Natural killer cell (primary cell): ENCODE data around the gene PHF14. TPM values are rescaled to one million over a fixed set of nuclear protein-coding genes. Genes with fewer than 3 reads are reported as not detected.

Source experiments
- ATAC-seq, 3 donors: fragments of 150-1000 bp in 2 of 3; fragments of 200-7000 bp in 1 of 3; cut with Tn5 transposase; 1 replicate in 1 of 3; 2 replicates in 2 of 3; pipeline ENCODE4 v1.10.0; 2021; ENCODE audit warnings: mild to moderate bottlenecking in 2 of 3, moderate library complexity in 2 of 3
- DNase-seq, 2 donors: peaks; one replicate each; pipeline versions ENCODE4 v3.0.0 to v3.0.0-alpha.2; 2013 to 2021; ENCODE audit warnings: mixed read lengths in 1 of 2
- H3K27ac ChIP-seq: one replicate; pipeline ENCODE4 v1.5.1; 2013; ENCODE audit warnings: mild to moderate bottlenecking, low read length
- H3K27me3 ChIP-seq: one replicate; pipeline ENCODE4 v1.6.1; 2013; ENCODE audit warnings: low read length; ENCODE audit not compliant: control insufficient read depth, insufficient read depth
- H3K36me3 ChIP-seq: one replicate; pipeline ENCODE4 v1.6.1; 2013; ENCODE audit warnings: low read length; ENCODE audit not compliant: control insufficient read depth, insufficient read depth
- H3K4me1 ChIP-seq: one replicate; pipeline ENCODE4 v1.6.1; 2013; ENCODE audit warnings: low read length; ENCODE audit not compliant: control insufficient read depth, insufficient read depth
- H3K4me3 ChIP-seq: one replicate; pipeline ENCODE4 v1.5.1; 2013; ENCODE audit warnings: low read length
- H3K9me3 ChIP-seq: one replicate; pipeline ENCODE4 v1.6.1; 2013; ENCODE audit warnings: low read length; ENCODE audit not compliant: control insufficient read depth, insufficient read depth
- H3K27ac Mint-ChIP-seq, 2 donors: one replicate each; pipeline ENCODE4 v1.8.0; 2022; ENCODE audit warnings: mild to moderate bottlenecking in 2 of 2, mixed read lengths in 2 of 2, moderate library complexity in 1 of 2
- H3K27me3 Mint-ChIP-seq, 2 donors: one replicate each; pipeline ENCODE4 v1.8.0; 2022; ENCODE audit warnings: low read depth in 2 of 2, mixed read lengths in 2 of 2
- H3K36me3 Mint-ChIP-seq: one replicate; pipeline ENCODE4 v1.8.0; 2022; ENCODE audit warnings: mixed read lengths
- H3K4me1 Mint-ChIP-seq, 2 donors: one replicate each; pipeline ENCODE4 v1.8.0; 2022; ENCODE audit warnings: mixed read lengths in 2 of 2
- H3K4me3 Mint-ChIP-seq: one replicate; pipeline ENCODE4 v1.8.0; 2022; ENCODE audit warnings: mild to moderate bottlenecking, moderate library complexity, mixed read lengths
- H3K9me3 Mint-ChIP-seq, 2 donors: one replicate each; pipeline ENCODE4 v1.8.0; 2022; ENCODE audit warnings: mixed read lengths in 2 of 2
- WGBS: methylation state at CpG from one replicate; pipeline ENCODE4 v1.1.7; 2013; ENCODE audit warnings: missing lambda C conversion rate; ENCODE audit not compliant: insufficient coverage; 5-methylcytosine and 5-hydroxymethylcytosine counted together
- intact Hi-C: fragments of 100-400 bp; cut with micrococcal nuclease; formaldehyde crosslinking; loops from one replicate; pipeline ENCODE4 v1.14.2; 2022
- total RNA-seq, 4 donors: library from RNA; stranded (reverse); fragments of 120-200 nt in 1 of 4; gene quantifications; one replicate each; pipeline versions ENCODE4 v1.2.3 to v1.2.4, GENCODE V29; 2013 to 2022
- TF ChIP-seq, protein P1 (sequence below): fragments of 200-600 bp; IDR thresholded peaks from one replicate; pipeline ENCODE4 v1.8.0; 2022; ENCODE audit warnings: antibody characterized with exemption

The PHF14 gene
- total RNA-seq, 3 donors from 2014 or later (not counting 1 experiment from before 2014, with no cell fraction given), result 23.6 to 30.8 (median 27.7) TPM

DNA sequence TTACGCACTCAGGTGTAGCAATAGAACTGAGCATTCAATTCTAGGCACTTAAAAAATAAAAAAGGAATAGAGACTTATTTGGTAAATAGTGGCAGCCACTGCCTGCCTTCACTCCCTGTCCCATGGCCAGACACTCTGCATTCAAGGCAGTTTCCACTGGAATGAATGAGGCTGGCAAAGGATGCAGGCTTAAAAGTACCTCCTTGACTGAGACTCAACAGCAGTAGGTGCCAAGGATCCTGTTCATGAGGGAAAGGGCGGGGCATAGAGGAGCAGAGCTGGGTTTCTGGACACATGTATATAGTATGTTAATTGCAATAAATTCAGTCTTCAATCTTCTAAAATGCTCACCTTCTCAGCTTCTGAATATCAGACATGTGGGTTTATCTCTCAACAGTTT, 242.6 kb downstream of the PHF14 start:
- Mint-ChIP-seq H3K36me3 (no peaks in the 10 kb centered on the region), H3K4me1 (no peaks in the 10 kb centered on the region), H3K4me3 (no peak overlapping the region), H3K9me3 (no peaks in the 10 kb centered on the region), H3K27ac (no peak overlapping the region), H3K27me3 (peaks cover 5 to 13% of the 10 kb centered on the region in 2 donors)
- intact Hi-C loops, result no loop called here
- Histone ChIP-seq H3K9me3 (no peaks in the 10 kb centered on the region), H3K27me3 (no peaks in the 10 kb centered on the region), H3K36me3 (no peaks in the 10 kb centered on the region), H3K27ac (no peak overlapping the region), H3K4me3 (no peak overlapping the region), H3K4me1 (no peaks in the 10 kb centered on the region)
- ATAC-seq (no peak), DNase-seq (no peak)
- WGBS, result 100% methylated on average over 1 of the region's 2 CpGs
- TF ChIP-seq, protein P1, sequence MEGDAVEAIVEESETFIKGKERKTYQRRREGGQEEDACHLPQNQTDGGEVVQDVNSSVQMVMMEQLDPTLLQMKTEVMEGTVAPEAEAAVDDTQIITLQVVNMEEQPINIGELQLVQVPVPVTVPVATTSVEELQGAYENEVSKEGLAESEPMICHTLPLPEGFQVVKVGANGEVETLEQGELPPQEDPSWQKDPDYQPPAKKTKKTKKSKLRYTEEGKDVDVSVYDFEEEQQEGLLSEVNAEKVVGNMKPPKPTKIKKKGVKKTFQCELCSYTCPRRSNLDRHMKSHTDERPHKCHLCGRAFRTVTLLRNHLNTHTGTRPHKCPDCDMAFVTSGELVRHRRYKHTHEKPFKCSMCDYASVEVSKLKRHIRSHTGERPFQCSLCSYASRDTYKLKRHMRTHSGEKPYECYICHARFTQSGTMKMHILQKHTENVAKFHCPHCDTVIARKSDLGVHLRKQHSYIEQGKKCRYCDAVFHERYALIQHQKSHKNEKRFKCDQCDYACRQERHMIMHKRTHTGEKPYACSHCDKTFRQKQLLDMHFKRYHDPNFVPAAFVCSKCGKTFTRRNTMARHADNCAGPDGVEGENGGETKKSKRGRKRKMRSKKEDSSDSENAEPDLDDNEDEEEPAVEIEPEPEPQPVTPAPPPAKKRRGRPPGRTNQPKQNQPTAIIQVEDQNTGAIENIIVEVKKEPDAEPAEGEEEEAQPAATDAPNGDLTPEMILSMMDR, result no peak

DNA sequence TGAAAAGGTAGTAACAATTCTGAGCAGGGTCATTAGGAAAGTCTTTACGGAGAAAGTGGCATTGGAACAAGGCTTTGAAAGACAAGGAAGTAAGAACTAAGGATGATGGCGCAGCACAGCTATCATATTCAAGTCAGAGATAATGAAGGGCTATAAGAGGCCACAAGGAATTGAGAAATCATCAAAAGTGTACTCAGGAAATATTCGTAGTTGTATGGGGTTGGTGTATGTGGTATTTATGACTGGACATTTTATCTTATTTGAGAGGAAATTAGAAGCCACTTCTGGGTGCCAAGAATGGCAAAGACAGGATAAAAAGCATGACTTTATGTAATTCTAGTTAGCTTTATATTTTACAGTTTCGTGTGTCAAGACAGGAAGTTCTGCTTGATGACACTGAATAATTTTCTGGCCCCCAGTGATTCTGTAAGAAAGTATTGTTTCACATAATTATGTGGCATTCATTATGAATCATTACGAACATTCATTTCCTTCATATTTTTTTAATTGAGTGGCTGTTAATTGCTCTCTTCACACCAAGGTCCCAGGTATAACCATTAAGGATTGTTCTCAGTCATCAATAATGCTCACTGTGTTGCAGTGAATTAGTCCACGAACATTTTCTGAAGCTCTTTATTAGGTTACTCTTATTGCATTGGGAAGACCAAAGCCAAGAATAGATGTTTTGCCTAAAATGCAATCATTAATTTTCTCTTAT, 244.3 kb downstream of the PHF14 start:
- no peak overlapping the region for H3K4me3 Mint-ChIP-seq
- Histone ChIP-seq H3K36me3 (no peaks in the 10 kb centered on the region), H3K27me3 (no peaks in the 10 kb centered on the region), H3K9me3 (no peaks in the 10 kb centered on the region), H3K4me3 (no peak overlapping the region), H3K27ac (no peak overlapping the region), H3K4me1 (no peaks in the 10 kb centered on the region)
- intact Hi-C loops, result no loop called here
- no peaks in the 10 kb centered on the region for H3K9me3 Mint-ChIP-seq
- H3K36me3 Mint-ChIP-seq, result no peaks in the 10 kb centered on the region
- WGBS, result 56% methylated on average over 5 of the region's 6 CpGs
- ATAC-seq, result peak in 1 of 3 donors; percentile 70
- H3K27ac Mint-ChIP-seq, result no peak overlapping the region
- H3K27me3 Mint-ChIP-seq, result peaks cover 5 to 13% of the 10 kb centered on the region in 2 donors
- H3K4me1 Mint-ChIP-seq, result no peaks in the 10 kb centered on the region
- no peak for DNase-seq
- TF ChIP-seq, protein P1, result no peak
